Smooth muscle cell (in vitro differentiated cells): ENCODE data around the gene ADCY5. TPM values are rescaled to one million over a fixed set of nuclear protein-coding genes. Genes with fewer than 3 reads are reported as not detected.

Experiments
- DNase-seq: peaks from one replicate; lab custom pipeline; 2025; ENCODE audit not compliant: unreplicated experiment; lab: John Stamatoyannopoulos, UW
- H2AFZ ChIP-seq: fragments of 200-600 bp; sonication (generic); 2 replicates; pipeline ENCODE4 v1.6.0; 2016; ENCODE audit warnings: antibody characterized with exemption, low read depth, mild to moderate bottlenecking
- H3F3A ChIP-seq: fragments of 200-600 bp; sonication (generic); 2 replicates; pipeline ENCODE4 v1.6.0; 2017; ENCODE audit warnings: antibody characterized with exemption, low read depth
- H3K27ac ChIP-seq: fragments of 200-600 bp; sonication (generic); 2 replicates; pipeline ENCODE4 v1.5.1; 2016; ENCODE audit warnings: low read depth, mild to moderate bottlenecking
- H3K27me3 ChIP-seq: fragments of 200-600 bp; sonication (generic); 2 replicates; pipeline ENCODE4 v1.6.1; 2016; ENCODE audit warnings: low read depth, mild to moderate bottlenecking
- H3K36me3 ChIP-seq: fragments of 200-600 bp; sonication (generic); 2 replicates; pipeline ENCODE4 v1.5.1; 2016; ENCODE audit warnings: low read depth
- H3K4me1 ChIP-seq: fragments of 200-600 bp; sonication (generic); 2 replicates; pipeline ENCODE4 v1.5.1; 2016; ENCODE audit warnings: low read depth
- H3K4me2 ChIP-seq: fragments of 200-600 bp; sonication (generic); 2 replicates; pipeline ENCODE4 v1.6.0; 2016; ENCODE audit warnings: mild to moderate bottlenecking
- H3K4me3 ChIP-seq: fragments of 200-600 bp; sonication (generic); 2 replicates; pipeline ENCODE4 v1.5.1; 2016; ENCODE audit warnings: mild to moderate bottlenecking
- H3K79me2 ChIP-seq: fragments of 200-600 bp; sonication (generic); 2 replicates; pipeline ENCODE4 v1.6.0; 2016; ENCODE audit warnings: low read depth, mild to moderate bottlenecking
- H3K9ac ChIP-seq: fragments of 200-600 bp; sonication (generic); 2 replicates; pipeline ENCODE4 v1.6.0; 2016; ENCODE audit warnings: low read depth
- H3K9me3 ChIP-seq: fragments of 200-600 bp; sonication (generic); replicated peaks from 2 replicates; pipeline ENCODE4 v1.5.1; 2016; ENCODE audit warnings: low read depth
- H4K20me1 ChIP-seq: fragments of 200-600 bp; sonication (generic); 2 replicates; pipeline ENCODE4 v1.6.0; 2016; ENCODE audit warnings: low read depth
- WGBS: methylation state at CpG from one replicate; pipeline ENCODE4 v1.1.7; 2016; ENCODE audit warnings: low lambda C conversion rate; 5-methylcytosine and 5-hydroxymethylcytosine counted together
- polyA plus RNA-seq: library from polyadenylated mRNA; unstranded; fragments of >200 nt; fragmentation: Nextera tagmentation; extraction: Ambion mirVana; gene quantifications from 2 replicates; pipeline ENCODE4 v1.2.1, GENCODE V29; 2016
- total RNA-seq: library from RNA; depleted of rRNA; stranded (reverse); fragments of >200 nt; gene quantifications from 2 replicates; pipeline ENCODE4 v1.2.3, GENCODE V29; 2014
- TF ChIP-seq, protein P1 (sequence below): fragments of 200-600 bp; sonication (generic); IDR thresholded peaks from 2 replicates; pipeline ENCODE4 v1.5.1; 2017; ENCODE audit warnings: borderline replicate concordance, mild to moderate bottlenecking, antibody characterized with exemption; ENCODE audit not compliant: insufficient read depth, poor library complexity, severe bottlenecking

ADCY5 gene
- total and polyA plus RNA-seq, 2 experiments from 2014 or later, result 0.50 to 0.58 TPM

DNA sequence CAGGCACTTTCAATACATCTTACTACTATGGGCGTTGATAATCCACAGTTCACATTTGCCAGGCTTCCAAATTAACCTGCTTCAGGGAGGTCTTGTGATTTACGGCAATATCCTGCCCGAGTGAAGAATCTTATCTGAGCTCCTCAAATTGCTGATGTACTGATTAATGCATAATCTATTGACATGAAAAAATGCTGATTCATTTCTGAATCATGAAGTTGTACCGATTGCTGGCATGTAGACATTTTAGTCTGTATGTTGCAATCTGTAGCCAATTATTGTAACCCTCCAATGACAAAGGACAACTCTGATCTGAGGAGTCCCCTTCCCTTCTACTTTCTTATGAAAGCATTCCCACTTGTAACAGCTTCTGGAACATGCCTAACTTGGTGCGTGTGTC is 150.0 kb downstream of the ADCY5 start:
- H3K79me2 ChIP-seq, result no peaks in the 10 kb centered on the region
- H3K36me3 ChIP-seq, result no peaks in the 10 kb centered on the region
- TF ChIP-seq, protein P1, sequence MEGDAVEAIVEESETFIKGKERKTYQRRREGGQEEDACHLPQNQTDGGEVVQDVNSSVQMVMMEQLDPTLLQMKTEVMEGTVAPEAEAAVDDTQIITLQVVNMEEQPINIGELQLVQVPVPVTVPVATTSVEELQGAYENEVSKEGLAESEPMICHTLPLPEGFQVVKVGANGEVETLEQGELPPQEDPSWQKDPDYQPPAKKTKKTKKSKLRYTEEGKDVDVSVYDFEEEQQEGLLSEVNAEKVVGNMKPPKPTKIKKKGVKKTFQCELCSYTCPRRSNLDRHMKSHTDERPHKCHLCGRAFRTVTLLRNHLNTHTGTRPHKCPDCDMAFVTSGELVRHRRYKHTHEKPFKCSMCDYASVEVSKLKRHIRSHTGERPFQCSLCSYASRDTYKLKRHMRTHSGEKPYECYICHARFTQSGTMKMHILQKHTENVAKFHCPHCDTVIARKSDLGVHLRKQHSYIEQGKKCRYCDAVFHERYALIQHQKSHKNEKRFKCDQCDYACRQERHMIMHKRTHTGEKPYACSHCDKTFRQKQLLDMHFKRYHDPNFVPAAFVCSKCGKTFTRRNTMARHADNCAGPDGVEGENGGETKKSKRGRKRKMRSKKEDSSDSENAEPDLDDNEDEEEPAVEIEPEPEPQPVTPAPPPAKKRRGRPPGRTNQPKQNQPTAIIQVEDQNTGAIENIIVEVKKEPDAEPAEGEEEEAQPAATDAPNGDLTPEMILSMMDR, result no peak
- no peaks in the 10 kb centered on the region for H3K27me3 ChIP-seq
- no peaks in the 10 kb centered on the region for H3K9me3 ChIP-seq
- no peaks in the 10 kb centered on the region for H3F3A ChIP-seq
- no peak overlapping the region for H3K27ac ChIP-seq
- H4K20me1 ChIP-seq, result no peaks in the 10 kb centered on the region
- no peak overlapping the region for H2AFZ ChIP-seq
- 88% methylated on average over 5 of the region's 5 CpGs for WGBS
- H3K4me3 ChIP-seq, result no peak overlapping the region
- H3K4me2 ChIP-seq, result no peak overlapping the region
- H3K4me1 ChIP-seq, result no peaks in the 10 kb centered on the region
- no peak overlapping the region for H3K9ac ChIP-seq
- no peak for DNase-seq

DNA sequence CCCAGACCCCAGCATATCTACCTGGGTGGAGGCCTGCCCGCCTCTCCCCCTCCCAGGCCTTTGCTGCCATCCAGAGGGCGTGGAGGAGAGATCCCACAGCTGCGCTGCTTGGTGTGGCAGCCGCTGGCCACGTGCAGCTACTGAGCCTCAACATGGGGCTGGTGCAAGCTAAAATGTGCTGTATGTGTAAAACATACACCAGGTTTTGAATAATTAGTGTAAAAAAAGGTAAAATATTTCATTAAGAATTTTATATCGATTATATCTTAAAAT is 151.3 kb downstream of the ADCY5 start:
- 79% methylated on average over 6 of the region's 6 CpGs for WGBS

DNA sequence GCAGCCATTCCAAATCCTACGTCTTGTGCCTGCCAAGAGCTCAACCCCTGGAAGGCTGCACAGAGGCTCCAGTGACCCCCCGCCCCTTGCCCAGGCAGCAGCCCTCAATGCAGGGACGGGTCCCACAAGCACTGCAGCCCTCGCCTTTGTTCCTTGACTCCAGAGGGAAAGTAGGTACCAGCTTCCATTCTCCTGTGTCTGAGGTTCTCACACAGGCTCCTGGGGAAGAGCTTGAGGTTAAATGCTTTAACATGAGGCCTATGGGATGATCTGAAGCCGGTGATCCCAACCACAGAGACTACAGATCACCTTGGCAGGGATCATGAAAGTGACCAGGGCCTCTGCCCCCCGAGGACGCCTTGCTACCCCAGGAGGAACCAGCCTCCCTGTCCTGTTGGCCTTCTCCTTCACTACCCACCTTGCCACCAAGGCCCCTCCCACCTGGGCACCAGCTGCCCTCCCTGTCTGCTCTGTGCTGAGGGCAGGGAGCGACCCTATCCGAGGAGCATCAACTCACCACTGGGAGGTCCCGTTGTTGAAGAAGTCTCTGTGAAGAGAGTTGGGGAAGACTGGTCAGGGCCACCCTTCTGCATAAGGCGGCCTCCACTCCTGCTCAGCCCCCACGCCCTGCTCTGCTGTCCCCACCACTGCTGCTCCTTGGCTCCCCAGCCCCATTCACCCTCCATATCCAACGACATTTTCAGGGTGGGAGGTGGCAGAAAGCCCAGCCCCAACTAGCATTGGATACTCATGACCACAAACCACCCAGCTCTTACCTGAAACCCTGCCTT is 151.9 kb downstream of the ADCY5 start:
- no peak overlapping the region for H2AFZ ChIP-seq
- H3K9ac ChIP-seq, result no peak overlapping the region
- TF ChIP-seq, protein P1, result no peak
- no peaks in the 10 kb centered on the region for H3K79me2 ChIP-seq
- no peaks in the 10 kb centered on the region for H3K27me3 ChIP-seq
- H3K9me3 ChIP-seq, result no peaks in the 10 kb centered on the region
- DNase-seq, result no peak
- H3K36me3 ChIP-seq, result no peaks in the 10 kb centered on the region
- H3K4me3 ChIP-seq, result no peak overlapping the region
- no peaks in the 10 kb centered on the region for H4K20me1 ChIP-seq
- no peaks in the 10 kb centered on the region for H3K4me1 ChIP-seq
- H3K27ac ChIP-seq, result no peak overlapping the region
- H3F3A ChIP-seq, result no peaks in the 10 kb centered on the region
- H3K4me2 ChIP-seq, result no peak overlapping the region
- WGBS, result 92% methylated on average over 13 of the region's 13 CpGs

More for the DNA sequence above, 151.3 kb downstream of the ADCY5 start:
- Histone ChIP-seq H3K9ac (no peak overlapping the region), H3K4me2 (no peak overlapping the region), H3K79me2 (no peaks in the 10 kb centered on the region), H3K27me3 (no peaks in the 10 kb centered on the region), H3K4me3 (no peak overlapping the region), H3F3A (no peaks in the 10 kb centered on the region), H4K20me1 (no peaks in the 10 kb centered on the region), H3K27ac (no peak overlapping the region), H3K36me3 (no peaks in the 10 kb centered on the region), H3K9me3 (no peaks in the 10 kb centered on the region), H3K4me1 (no peaks in the 10 kb centered on the region), H2AFZ (no peak overlapping the region)
- TF ChIP-seq, protein P1, result no peak
- DNase-seq, result no peak

- Histone ChIP-seq H2AFZ (no peak overlapping the region), H3K27me3 (no peaks in the 10 kb centered on the region), H3K36me3 (no peaks in the 10 kb centered on the region), H3K4me1 (no peaks in the 10 kb centered on the region), H3K9me3 (no peaks in the 10 kb centered on the region), H4K20me1 (no peaks in the 10 kb centered on the region), H3K4me3 (no peak overlapping the region), H3K4me2 (no peak overlapping the region), H3F3A (no peaks in the 10 kb centered on the region), H3K79me2 (no peaks in the 10 kb centered on the region), H3K27ac (no peak overlapping the region), H3K9ac (no peak overlapping the region)
- no peak for DNase-seq
- 86% methylated on average over 7 of the region's 7 CpGs for WGBS
- TF ChIP-seq, protein P1, result no peak
Observed at GRCh38 chr3:123296261-123296660, 152.6 kb downstream of the ADCY5 start.
